ENCODE measurements around the gene YPEL3.

Gene YPEL3, protein sequence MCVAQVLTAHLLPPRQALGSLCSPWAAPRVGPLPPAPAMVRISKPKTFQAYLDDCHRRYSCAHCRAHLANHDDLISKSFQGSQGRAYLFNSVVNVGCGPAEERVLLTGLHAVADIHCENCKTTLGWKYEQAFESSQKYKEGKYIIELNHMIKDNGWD

DNA sequence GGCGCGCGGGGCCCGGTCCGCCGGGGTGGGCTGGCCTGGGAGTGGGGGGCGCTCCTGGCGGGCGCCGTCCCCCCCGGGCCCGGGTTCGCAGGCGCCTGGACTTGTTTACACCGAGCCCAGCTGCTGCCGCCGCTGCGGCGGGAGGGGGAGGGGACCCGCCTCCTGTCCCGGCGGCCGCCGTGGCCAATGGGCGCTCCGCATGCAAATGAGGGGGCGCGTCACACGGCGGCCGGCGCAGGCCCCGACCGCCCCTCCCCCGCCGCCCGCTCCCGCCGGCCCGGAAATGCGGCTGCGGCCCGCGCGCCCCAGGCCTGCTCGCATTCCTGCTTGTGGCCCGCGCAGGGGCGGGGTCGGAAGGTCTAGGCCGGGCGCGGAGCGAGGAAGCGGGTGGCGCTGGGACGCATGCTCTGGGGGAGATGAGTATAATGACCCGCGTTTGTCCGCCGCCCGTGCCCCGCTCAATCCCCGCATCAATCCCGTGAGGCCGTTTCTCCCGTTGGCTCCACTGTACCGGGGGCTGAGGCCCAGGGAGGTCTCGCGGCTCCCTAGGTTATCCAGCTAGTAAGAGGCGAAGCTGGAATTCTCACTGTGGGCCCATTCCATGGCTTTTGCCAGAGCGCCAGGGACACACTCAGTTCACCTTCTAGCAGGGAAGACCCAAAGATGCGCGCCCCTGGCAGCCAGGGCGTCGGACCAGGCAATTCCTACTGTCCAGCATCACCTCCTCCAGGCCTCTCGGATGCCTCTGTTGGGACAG, at the start of gene YPEL3:
Gene YPEL3 (minus strand): TSS at position 109 of the 757 bp plus-strand sequence. CDS start 731 bp downstream, outside the sequence.
- Histone ChIP-seq H3K4me3 (ENCODE audit: low read depth, low read length) (peak within 1 kb of the TSS; percentile 54), H3K36me3 (peaks cover 22% of the 10 kb centered on the region), H3K27me3 (ENCODE audit: insufficient read depth, low read depth, severe bottlenecking) (no peaks in the 10 kb centered on the region), H3K27ac (peak within 1 kb of the TSS; percentile 86), H3K9me3 (ENCODE audit: severe bottlenecking) (peaks cover 18% of the 10 kb centered on the region)
- TF ChIP-seq, protein P1, sequence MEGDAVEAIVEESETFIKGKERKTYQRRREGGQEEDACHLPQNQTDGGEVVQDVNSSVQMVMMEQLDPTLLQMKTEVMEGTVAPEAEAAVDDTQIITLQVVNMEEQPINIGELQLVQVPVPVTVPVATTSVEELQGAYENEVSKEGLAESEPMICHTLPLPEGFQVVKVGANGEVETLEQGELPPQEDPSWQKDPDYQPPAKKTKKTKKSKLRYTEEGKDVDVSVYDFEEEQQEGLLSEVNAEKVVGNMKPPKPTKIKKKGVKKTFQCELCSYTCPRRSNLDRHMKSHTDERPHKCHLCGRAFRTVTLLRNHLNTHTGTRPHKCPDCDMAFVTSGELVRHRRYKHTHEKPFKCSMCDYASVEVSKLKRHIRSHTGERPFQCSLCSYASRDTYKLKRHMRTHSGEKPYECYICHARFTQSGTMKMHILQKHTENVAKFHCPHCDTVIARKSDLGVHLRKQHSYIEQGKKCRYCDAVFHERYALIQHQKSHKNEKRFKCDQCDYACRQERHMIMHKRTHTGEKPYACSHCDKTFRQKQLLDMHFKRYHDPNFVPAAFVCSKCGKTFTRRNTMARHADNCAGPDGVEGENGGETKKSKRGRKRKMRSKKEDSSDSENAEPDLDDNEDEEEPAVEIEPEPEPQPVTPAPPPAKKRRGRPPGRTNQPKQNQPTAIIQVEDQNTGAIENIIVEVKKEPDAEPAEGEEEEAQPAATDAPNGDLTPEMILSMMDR (IDR thresholded peaks at IDR 0.05; ENCODE audit: low read depth, low read length) = no peak
- DNase-seq = peak; percentile 89

DNA sequence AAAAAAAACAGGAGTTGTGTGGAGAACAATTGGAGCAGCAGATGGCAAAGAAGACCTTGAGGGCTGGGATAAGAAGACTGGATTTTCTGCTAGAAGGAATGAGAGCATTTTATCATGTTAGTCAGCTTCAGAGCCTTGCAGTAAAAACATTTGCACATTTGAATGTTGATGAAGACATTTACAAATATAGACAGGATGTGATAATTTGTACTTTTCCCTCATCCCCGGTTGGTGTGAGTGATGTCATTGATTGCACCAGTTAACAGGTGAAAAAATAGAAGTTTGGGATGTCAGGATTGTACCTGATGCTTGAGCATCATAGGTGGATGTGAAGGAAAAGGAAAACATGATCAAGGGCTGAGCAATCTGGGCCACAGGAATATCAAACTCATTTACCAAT, 49.6 kb upstream of the YPEL3 start:
- no peak for DNase-seq
- H3K36me3 ChIP-seq = no peaks in the 10 kb centered on the region
- TF ChIP-seq, protein P1 (IDR thresholded peaks at IDR 0.05; ENCODE audit: low read depth, low read length) = no peak

DNA sequence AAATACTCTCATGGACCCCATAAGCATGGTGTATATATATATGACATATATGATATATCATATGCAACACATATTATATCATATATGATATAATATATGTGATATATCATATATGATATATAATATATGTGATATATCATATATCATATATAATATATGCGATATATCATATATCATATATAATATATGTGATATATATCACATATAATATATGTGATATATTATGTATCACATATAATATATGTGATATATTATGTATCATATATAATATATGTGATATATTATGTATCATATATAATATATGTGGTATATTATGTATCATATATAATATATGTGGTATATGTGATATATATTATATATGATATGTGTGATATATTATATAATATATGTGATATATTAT, 48.9 kb upstream of the YPEL3 start:
- TF ChIP-seq, protein P1 (IDR thresholded peaks at IDR 0.05; ENCODE audit: low read depth, low read length) = no peak
- Histone ChIP-seq H3K36me3 (no peaks in the 10 kb centered on the region), H3K9me3 (ENCODE audit: severe bottlenecking) (peaks cover 12% of the 10 kb centered on the region), H3K4me3 (ENCODE audit: low read depth, low read length) (no peak overlapping the region), H3K27ac (no peak overlapping the region), H3K27me3 (ENCODE audit: insufficient read depth, low read depth, severe bottlenecking) (no peaks in the 10 kb centered on the region)
- no peak for DNase-seq

More for the DNA sequence above, 49.6 kb upstream of the YPEL3 start:
- Histone ChIP-seq H3K9me3 (ENCODE audit: severe bottlenecking) (peaks cover 15% of the 10 kb centered on the region), H3K27me3 (ENCODE audit: insufficient read depth, low read depth, severe bottlenecking) (no peaks in the 10 kb centered on the region), H3K27ac (peak overlapping the region; percentile 49), H3K4me3 (ENCODE audit: low read depth, low read length) (no peak overlapping the region)

DNA sequence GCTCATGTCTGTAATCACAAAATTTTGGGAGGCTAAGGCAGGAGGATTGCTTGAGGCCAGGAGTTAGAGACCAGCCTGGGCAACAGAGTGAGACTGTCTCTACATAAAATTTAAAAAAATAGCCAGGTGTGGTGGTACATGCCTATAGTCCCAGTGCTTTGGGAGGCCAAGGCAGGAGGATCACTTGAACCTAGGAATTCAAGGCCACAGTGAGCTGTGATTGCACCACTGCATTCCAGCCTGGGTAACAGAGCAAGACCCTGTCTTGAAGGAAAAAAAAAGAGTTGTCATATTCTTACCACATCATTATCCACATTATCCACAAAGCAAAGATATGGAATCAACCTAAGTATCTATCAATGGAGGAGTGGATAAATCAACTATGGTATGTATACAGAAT, 48.0 kb upstream of the YPEL3 start:
- H3K9me3 ChIP-seq (ENCODE audit: severe bottlenecking) = peaks cover 3% of the 10 kb centered on the region
- TF ChIP-seq, protein P1 (IDR thresholded peaks at IDR 0.05; ENCODE audit: low read depth, low read length) = no peak

DNA sequence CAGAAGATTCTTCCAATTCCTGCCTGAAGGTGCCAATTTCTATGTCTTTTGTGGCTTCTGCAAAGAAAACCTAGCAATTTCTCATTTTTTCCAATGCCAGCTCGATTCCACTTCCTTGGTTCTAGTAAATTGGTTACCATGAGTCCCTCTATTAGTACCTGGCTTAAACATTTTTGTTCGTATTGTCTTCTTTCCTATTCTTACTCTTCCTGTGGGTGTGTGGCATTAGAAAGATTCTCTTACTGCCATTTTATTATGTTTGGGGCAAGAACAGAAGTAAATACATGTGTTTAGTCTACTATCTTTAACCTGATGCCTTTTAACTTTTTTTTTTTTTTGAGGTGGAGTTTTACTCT, 47.3 kb upstream of the YPEL3 start:
- no peak overlapping the region for H3K4me3 ChIP-seq (ENCODE audit: low read depth, low read length)
- H3K36me3 ChIP-seq = no peaks in the 10 kb centered on the region
- DNase-seq = no peak
- no peaks in the 10 kb centered on the region for H3K27me3 ChIP-seq (ENCODE audit: insufficient read depth, low read depth, severe bottlenecking)
- TF ChIP-seq, protein P1 (IDR thresholded peaks at IDR 0.05; ENCODE audit: low read depth, low read length) = no peak
- H3K27ac ChIP-seq = no peak overlapping the region
- H3K9me3 ChIP-seq (ENCODE audit: severe bottlenecking) = no peaks in the 10 kb centered on the region

More for the DNA sequence above, 48.0 kb upstream of the YPEL3 start:
- H3K4me3 ChIP-seq (ENCODE audit: low read depth, low read length) = no peak overlapping the region
- no peaks in the 10 kb centered on the region for H3K27me3 ChIP-seq (ENCODE audit: insufficient read depth, low read depth, severe bottlenecking)
- H3K36me3 ChIP-seq = no peaks in the 10 kb centered on the region
- H3K27ac ChIP-seq = no peak overlapping the region
- DNase-seq = no peak

Measured in WERI-Rb-1 (cell line).